NCI-H446 (cell line): ENCODE measurements around the gene IFI44L.

Experiments used
- DNase-seq, 2 experiments: peaks; one replicate each; lab custom pipeline; 2025; lab: John Stamatoyannopoulos, UW

Gene IFI44L

DNA sequence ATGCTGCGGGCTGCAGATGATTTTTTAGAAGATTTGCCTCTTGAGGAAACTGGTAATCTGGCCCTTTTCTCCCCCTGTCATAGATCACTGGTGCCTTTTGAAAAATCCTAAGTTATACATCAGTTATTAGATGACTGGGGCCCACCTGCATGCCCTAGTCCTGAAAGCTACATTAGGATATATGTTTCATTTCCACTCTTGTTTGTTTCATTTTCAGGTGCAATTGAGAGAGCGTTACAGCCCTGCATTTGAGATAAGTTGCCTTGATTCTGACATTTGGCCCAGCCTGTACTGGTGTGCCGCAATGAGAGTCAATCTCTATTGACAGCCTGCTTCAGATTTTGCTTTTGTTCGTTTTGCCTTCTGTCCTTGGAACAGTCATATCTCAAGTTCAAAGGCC, 21.3 kb downstream of the IFI44L start:
- no peak for DNase-seq

DNA sequence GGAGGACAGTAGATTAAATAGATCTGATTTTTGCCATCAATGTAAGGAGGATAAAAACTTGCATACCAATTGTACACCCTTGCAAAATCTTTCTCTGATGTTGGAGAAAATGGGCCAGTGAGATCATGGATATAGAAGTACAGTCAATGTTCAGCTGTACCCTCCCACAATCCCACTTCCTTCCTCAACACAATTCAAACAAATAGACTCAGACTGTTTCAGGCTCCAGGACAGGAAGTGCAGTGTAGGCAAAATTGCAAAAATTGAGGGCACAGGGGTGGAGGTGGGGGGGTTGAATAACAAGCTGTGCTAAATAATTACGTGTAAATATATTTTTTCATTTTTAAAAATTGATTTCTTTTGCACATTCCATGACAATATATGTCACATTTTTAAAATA, 25.5 kb downstream of the IFI44L start:
- DNase-seq: no peak

DNA sequence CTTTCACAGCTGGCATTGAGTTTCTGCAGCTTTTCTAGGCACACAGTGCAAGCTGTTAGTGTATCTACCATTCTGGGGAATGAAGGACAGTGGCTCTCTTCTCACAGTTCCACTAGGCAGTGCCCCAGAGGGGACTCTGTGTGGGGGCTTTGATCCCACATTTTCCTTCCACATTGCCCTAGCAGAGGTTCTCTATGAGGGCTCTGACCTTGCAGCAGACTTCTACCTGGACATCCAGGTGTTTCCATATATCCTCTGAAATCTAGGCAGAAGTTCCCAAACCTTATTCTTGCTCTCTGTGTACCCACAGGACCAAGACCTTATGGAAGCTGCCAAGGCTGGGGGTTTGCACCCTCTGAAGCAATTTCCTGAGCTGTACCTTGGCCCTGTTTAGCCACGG, 27.0 kb downstream of the IFI44L start:
- DNase-seq: no peak

DNA sequence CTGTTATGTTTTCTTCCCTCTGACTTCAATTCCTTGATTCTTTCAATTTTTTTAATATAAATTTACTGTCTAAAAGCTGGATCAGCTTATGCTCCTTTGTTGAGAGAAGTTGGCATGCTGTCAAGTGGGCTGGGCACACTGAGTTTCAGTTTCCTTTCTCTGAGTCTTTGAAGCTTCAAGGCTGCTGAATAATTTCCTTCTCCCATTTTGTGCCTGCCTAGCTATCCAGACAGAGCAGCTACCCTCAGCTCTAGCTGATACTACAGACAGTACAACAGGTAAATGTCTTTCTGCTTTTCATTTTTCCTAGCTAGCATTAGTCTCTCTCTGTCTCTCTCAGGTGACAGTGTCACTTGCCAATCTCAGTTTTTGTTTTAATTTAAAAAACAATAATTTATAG, 29.4 kb downstream of the IFI44L start, which contains the start of gene IFI44:
Gene IFI44 (plus strand): TSS at position 204 of the 400 bp plus-strand sequence. CDS start 365 bp downstream, outside the sequence.
- DNase-seq: peak; percentile 15 to 71

DNA sequence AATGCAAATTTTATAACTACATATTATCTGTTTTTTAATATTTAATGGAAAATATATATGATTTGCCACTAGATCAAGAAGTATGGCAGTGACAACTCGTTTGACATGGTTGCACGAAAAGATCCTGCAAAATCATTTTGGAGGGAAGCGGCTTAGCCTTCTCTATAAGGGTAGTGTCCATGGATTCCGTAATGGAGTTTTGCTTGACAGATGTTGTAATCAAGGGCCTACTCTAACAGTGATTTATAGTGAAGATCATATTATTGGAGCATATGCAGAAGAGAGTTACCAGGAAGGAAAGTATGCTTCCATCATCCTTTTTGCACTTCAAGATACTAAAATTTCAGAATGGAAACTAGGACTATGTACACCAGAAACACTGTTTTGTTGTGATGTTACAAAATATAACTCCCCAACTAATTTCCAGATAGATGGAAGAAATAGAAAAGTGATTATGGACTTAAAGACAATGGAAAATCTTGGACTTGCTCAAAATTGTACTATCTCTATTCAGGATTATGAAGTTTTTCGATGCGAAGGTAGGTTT, 29.9 kb downstream of the IFI44L start:
- peak in 1 of 2 experiments; percentile 7 for DNase-seq

DNA sequence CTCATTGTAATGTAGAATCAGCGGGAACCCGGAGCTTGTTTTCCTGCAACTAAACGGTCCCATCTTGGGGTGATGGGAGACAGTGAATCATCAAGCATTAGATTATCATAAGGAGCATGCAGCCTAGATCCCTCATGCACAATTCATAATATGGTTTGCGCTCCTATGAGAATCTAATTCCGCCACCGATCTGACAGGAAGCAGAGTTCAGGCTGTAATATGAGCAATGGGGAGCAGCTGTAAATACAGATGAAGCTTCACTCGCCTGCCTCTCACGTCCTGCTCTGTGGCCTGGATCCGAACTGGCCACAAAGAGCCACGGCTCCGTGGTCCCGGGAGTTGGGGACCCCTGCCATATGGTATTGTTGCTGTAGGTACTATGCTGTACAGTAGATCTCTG, 31.0 kb downstream of the IFI44L start:
- no peak for DNase-seq

GRCh38 chr1:78652019-78652560, 31.8 kb downstream of the IFI44L start:
- no peak for DNase-seq

- DNase-seq: no peak
These were observed 38.7 kb downstream of the IFI44L start for GRCh38 chr1:78658901-78659300.

- no peak for DNase-seq
These were observed 43.7 kb downstream of the IFI44L start for GRCh38 chr1:78663923-78664322.

GRCh38 chr1:78664763-78665162, 44.5 kb downstream of the IFI44L start:
- no peak for DNase-seq

- no peak for DNase-seq
These were observed 45.6 kb downstream of the IFI44L start for GRCh38 chr1:78665809-78666208.

GRCh38 chr1:78667939-78668338, 47.7 kb downstream of the IFI44L start:
- no peak for DNase-seq

- peak in 1 of 2 experiments; percentile 41 for DNase-seq
These were observed 48.2 kb downstream of the IFI44L start for GRCh38 chr1:78668427-78668826.

- no peak for DNase-seq
These were observed 52.2 kb downstream of the IFI44L start for GRCh38 chr1:78672428-78672827.

GRCh38 chr1:78673120-78673519, 52.9 kb downstream of the IFI44L start:
- no peak for DNase-seq

- DNase-seq: peak; percentile 73 to 89
These were observed 56.2 kb downstream of the IFI44L start for GRCh38 chr1:78676347-78676982.

GRCh38 chr1:78676993-78677392, 56.7 kb downstream of the IFI44L start:
- no peak for DNase-seq

GRCh38 chr1:78677788-78678187, 57.5 kb downstream of the IFI44L start:
- DNase-seq: no peak

DNA sequence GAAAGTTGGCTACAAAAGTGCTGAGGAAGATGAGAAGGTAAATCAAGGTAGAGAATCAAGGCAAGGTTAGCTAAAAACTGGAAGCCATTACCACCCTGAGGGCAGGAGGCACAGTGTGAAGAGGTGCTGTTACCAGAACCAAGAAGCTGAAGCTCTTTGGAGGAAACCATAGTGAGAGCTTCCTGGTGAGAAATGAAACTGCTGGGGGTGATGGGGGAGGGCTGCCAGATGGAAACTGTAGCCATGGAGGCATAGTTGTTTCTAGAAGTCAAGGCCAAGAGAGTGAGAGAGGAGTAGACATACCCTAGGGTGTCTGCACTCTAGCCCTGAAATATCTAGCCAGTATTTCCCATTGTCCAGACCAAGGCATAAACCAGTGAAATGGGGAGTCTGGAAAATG, 58.1 kb downstream of the IFI44L start:
- no peak for DNase-seq

- no peak for DNase-seq
These were observed 61.0 kb downstream of the IFI44L start for GRCh38 chr1:78681265-78681664.

DNA sequence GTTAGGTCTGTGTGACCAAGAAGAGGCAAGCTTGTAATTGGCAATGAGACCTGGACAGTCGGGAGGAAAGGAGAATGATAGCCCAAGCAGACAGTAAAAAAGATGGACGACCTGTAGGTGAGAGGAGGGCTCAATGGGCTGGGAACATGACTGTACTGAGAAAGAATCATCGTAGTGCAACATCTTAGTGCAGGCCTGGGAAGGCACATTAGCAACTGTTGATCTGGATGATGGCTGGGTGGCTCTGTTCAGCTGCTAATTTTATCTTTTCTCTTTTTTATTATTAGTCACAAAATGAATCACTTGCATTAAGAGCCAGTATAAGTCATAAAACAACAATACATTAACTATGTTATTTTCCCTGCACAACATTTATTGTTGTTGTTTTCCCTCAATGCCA, 62.2 kb downstream of the IFI44L start:
- no peak for DNase-seq

- no peak for DNase-seq
These were observed 62.8 kb downstream of the IFI44L start for GRCh38 chr1:78683079-78683478.

- no peak for DNase-seq
These were observed 67.1 kb downstream of the IFI44L start for GRCh38 chr1:78687315-78687714.

GRCh38 chr1:78687914-78688313, 67.7 kb downstream of the IFI44L start:
- no peak for DNase-seq
